ENCODE data around the gene ZSWIM3. TPM values are rescaled to one million over a fixed set of nuclear protein-coding genes. Genes with fewer than 3 reads are reported as not detected.

The ZSWIM3 gene
- total and polyA plus RNA-seq, 2 donors: 4.4 to 8.0 TPM

DNA sequence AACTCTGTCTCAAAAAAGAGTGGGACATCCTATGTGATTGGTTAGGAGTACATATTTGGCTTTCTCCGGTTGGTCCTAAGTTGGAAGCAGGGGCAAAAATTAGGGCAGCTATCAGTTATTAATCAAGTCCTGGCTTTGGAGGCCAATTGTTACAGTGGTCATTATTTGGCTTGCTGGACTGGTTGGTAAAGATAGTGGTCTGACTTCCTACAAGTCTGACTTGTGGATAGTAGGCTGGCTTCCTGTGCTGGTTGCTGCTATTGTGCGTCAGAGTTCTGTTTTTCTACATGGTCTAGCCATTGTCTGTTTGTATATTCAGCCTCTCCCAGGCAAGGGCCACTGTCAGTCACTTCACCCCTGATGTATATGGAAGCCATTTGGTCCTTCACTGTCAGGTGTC lies 7.2 kb upstream of the ZSWIM3 start:
- no peak for DNase-seq (ENCODE audit: low read depth in 6 of 9, low spot score in 9 of 9)
- H3K4me1 ChIP-seq (ENCODE audit: control insufficient read depth in 2 of 2, insufficient read depth in 2 of 2, low read length in 2 of 2): peaks cover 0 to 4% of the 10 kb centered on the region in 2 donors
- peaks cover 36 to 50% of the 10 kb centered on the region in 2 donors for H3K36me3 ChIP-seq (ENCODE audit: control insufficient read depth in 2 of 2, insufficient read depth in 2 of 2, low read length in 1 of 2)
- no peaks in the 10 kb centered on the region for H3K27me3 ChIP-seq (ENCODE audit: control insufficient read depth in 2 of 2, insufficient read depth in 1 of 2, low read length in 1 of 2)
- H3K4me3 ChIP-seq (ENCODE audit: low read length in 2 of 2): no peak overlapping the region
- H3K27ac ChIP-seq (ENCODE audit: low read depth in 1 of 2, low read length in 1 of 2): no peak overlapping the region
- 99% methylated on average over 2 of the region's 2 CpGs for WGBS
- H3K9me3 ChIP-seq (ENCODE audit: control insufficient read depth in 2 of 2, insufficient read depth in 1 of 2, low read length in 1 of 2): no peaks in the 10 kb centered on the region

DNA sequence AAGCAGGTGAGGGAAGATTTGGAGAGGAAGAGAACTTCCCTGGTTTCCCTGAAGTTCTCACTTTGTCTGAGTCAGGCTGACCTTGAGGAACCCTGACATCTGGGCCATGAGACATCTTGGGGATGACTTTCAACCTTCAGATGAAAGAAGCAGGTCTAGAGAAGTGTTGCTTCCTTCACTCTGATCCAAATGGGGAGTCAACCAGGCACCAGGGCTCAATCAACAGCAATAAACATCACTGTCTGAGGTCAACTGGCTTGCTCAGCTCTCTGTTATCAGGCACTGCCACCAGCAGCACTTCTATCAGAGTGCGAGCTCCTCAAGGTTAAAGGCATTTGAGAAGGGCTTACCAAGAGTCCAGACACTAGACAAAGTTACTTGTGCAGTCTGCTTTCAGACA lies 6.5 kb upstream of the ZSWIM3 start:
- H3K27ac ChIP-seq (ENCODE audit: low read depth in 1 of 2, low read length in 1 of 2): no peak overlapping the region
- H3K27me3 ChIP-seq (ENCODE audit: control insufficient read depth in 2 of 2, insufficient read depth in 1 of 2, low read length in 1 of 2): no peaks in the 10 kb centered on the region
- 99% methylated on average over 1 of the region's 1 CpG for WGBS
- H3K9me3 ChIP-seq (ENCODE audit: control insufficient read depth in 2 of 2, insufficient read depth in 1 of 2, low read length in 1 of 2): no peaks in the 10 kb centered on the region
- H3K36me3 ChIP-seq (ENCODE audit: control insufficient read depth in 2 of 2, insufficient read depth in 2 of 2, low read length in 1 of 2): peaks cover 29 to 45% of the 10 kb centered on the region in 2 donors
- no peak for DNase-seq (ENCODE audit: low read depth in 6 of 9, low spot score in 9 of 9)
- H3K4me1 ChIP-seq (ENCODE audit: control insufficient read depth in 2 of 2, insufficient read depth in 2 of 2, low read length in 2 of 2): peaks cover 3 to 8% of the 10 kb centered on the region in 2 donors
- no peak overlapping the region for H3K4me3 ChIP-seq (ENCODE audit: low read length in 2 of 2)

DNA sequence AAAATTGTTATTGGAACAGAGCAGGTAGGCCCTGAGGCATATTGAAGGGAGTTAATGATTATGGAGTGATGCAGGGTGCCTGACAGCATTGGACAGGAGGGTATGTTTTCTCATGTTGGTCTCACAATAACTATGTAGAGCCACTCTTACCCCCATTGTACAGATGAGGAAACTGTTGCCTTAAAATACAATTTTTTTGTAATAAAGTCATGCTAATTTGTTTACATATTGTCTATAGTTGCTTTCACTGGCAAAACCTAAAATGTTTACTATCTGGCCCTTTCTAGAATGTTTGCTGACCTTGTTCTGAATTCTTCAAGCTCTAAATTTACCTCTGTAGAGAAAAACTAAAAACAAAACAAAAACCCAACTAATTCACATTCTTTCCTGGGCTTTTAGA lies 5.9 kb upstream of the ZSWIM3 start:
- Histone ChIP-seq H3K27ac (ENCODE audit: low read depth in 1 of 2, low read length in 1 of 2) (no peak overlapping the region), H3K36me3 (ENCODE audit: control insufficient read depth in 2 of 2, insufficient read depth in 2 of 2, low read length in 1 of 2) (peaks cover 23 to 39% of the 10 kb centered on the region in 2 donors), H3K27me3 (ENCODE audit: control insufficient read depth in 2 of 2, insufficient read depth in 1 of 2, low read length in 1 of 2) (no peaks in the 10 kb centered on the region), H3K9me3 (ENCODE audit: control insufficient read depth in 2 of 2, insufficient read depth in 1 of 2, low read length in 1 of 2) (no peaks in the 10 kb centered on the region), H3K4me3 (ENCODE audit: low read length in 2 of 2) (no peak overlapping the region), H3K4me1 (ENCODE audit: control insufficient read depth in 2 of 2, insufficient read depth in 2 of 2, low read length in 2 of 2) (peaks cover 9 to 13% of the 10 kb centered on the region in 2 donors)
- DNase-seq (ENCODE audit: low read depth in 6 of 9, low spot score in 9 of 9): no peak

DNA sequence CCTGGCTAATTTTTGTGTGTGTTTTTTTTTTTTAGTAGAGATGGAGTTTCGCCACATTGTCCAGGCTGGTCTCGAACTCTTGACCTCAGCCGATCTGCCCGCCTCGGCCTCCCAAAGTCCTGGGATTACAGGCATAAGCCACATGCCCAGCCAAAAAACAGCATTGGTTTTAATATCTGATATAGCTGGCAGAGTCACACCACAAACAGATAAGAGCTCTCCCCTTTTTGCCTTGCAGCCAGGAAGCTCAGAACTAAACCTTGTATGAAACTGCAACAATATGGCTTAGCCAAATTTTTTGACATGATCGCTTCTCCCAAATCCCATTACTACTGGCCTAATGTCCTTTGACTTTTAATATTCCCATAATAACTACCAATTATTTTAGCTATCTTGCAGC lies 5.1 kb upstream of the ZSWIM3 start:
- no peaks in the 10 kb centered on the region for H3K27me3 ChIP-seq (ENCODE audit: control insufficient read depth in 2 of 2, insufficient read depth in 1 of 2, low read length in 1 of 2)
- peaks cover 17 to 33% of the 10 kb centered on the region in 2 donors for H3K36me3 ChIP-seq (ENCODE audit: control insufficient read depth in 2 of 2, insufficient read depth in 2 of 2, low read length in 1 of 2)

DNA sequence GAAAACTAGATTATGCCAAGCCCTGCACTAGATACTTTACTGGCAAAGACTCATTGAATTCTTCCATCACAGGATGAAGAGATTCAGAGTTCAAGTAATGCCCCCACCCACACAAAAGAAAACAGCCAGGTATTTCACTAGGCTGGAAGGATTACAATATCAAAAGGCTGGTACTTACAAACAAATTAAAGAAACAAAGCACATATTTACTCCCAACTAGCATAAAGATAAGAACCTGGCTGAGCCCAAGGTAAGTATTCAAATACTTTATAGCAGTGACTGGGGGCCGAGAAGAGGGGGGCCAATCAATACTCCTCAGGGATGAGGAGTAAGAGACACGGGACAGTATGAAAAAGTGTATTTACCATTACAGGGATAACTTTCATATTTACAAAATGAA lies 3.9 kb upstream of the ZSWIM3 start:
- H3K4me1 ChIP-seq (ENCODE audit: control insufficient read depth in 2 of 2, insufficient read depth in 2 of 2, low read length in 2 of 2): peaks cover 16 to 22% of the 10 kb centered on the region in 2 donors
- no peak overlapping the region for H3K27ac ChIP-seq (ENCODE audit: low read depth in 1 of 2, low read length in 1 of 2)
- no peaks in the 10 kb centered on the region for H3K27me3 ChIP-seq (ENCODE audit: control insufficient read depth in 2 of 2, insufficient read depth in 1 of 2, low read length in 1 of 2)
- DNase-seq (ENCODE audit: low read depth in 6 of 9, low spot score in 9 of 9): no peak
- H3K4me3 ChIP-seq (ENCODE audit: low read length in 2 of 2): no peak overlapping the region
- H3K36me3 ChIP-seq (ENCODE audit: control insufficient read depth in 2 of 2, insufficient read depth in 2 of 2, low read length in 1 of 2): peaks cover 14 to 22% of the 10 kb centered on the region in 2 donors
- H3K9me3 ChIP-seq (ENCODE audit: control insufficient read depth in 2 of 2, insufficient read depth in 1 of 2, low read length in 1 of 2): no peaks in the 10 kb centered on the region
- WGBS: 98% methylated on average over 2 of the region's 2 CpGs

More for the DNA sequence above, 5.1 kb upstream of the ZSWIM3 start:
- no peak for DNase-seq (ENCODE audit: low read depth in 6 of 9, low spot score in 9 of 9)
- peaks cover 10 to 15% of the 10 kb centered on the region in 2 donors for H3K4me1 ChIP-seq (ENCODE audit: control insufficient read depth in 2 of 2, insufficient read depth in 2 of 2, low read length in 2 of 2)
- 99% methylated on average over 6 of the region's 6 CpGs for WGBS
- no peaks in the 10 kb centered on the region for H3K9me3 ChIP-seq (ENCODE audit: control insufficient read depth in 2 of 2, insufficient read depth in 1 of 2, low read length in 1 of 2)
- no peak overlapping the region for H3K27ac ChIP-seq (ENCODE audit: low read depth in 1 of 2, low read length in 1 of 2)
- no peak overlapping the region for H3K4me3 ChIP-seq (ENCODE audit: low read length in 2 of 2)

DNA sequence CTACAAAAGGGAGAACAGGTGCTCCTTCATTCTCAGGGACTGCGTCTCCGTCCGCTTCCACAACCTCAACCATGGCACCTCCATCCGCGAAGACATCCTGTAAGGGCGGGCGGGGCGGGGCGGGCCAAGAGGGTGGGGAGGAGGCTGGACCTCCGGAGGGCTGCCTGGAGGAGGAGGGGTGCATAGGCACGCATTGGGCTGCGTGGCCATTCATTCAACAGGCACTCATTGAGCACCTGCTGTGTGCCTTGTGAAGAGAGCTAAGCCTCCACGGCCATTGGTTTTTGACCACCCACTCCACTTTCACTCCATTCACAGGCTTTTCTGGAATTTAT lies 435 bp downstream of the ZSWIM3 start:
- Histone ChIP-seq H3K27me3 (ENCODE audit: control insufficient read depth in 2 of 2, insufficient read depth in 1 of 2, low read length in 1 of 2) (no peaks in the 10 kb centered on the region), H3K9me3 (ENCODE audit: control insufficient read depth in 2 of 2, insufficient read depth in 1 of 2, low read length in 1 of 2) (no peaks in the 10 kb centered on the region), H3K36me3 (ENCODE audit: control insufficient read depth in 2 of 2, insufficient read depth in 2 of 2, low read length in 1 of 2) (peaks cover 4 to 5% of the 10 kb centered on the region in 2 donors), H3K27ac (ENCODE audit: low read depth in 1 of 2, low read length in 1 of 2) (peak overlapping the region; percentile 88 to 95), H3K4me1 (ENCODE audit: control insufficient read depth in 2 of 2, insufficient read depth in 2 of 2, low read length in 2 of 2) (peaks cover 21 to 23% of the 10 kb centered on the region in 2 donors), H3K4me3 (ENCODE audit: low read length in 2 of 2) (peak overlapping the region; percentile 93 to 97)
- no peak for DNase-seq (ENCODE audit: low read depth in 6 of 9, low spot score in 9 of 9)
- 13% methylated on average over 13 of the region's 13 CpGs for WGBS

DNA sequence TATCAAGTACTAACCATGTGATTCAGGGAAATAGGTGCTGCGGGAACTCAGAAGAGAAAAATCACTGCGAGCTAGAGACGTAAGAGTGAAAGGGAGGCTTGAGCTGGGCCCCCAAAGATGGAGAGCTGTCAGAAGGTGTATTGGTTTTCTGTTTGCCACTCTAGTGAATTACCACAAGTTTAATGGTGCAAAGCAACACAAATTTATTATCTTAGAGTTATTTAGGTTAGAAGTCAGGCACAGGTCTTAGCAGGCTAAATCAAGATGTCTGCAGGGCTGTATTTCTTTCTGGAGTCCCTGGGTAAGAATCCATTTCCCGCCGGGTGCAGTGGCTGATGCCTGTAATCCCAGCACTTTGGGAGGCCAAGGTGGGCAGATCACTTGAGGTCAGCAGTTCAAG lies 2.5 kb downstream of the ZSWIM3 start:
- H3K27ac ChIP-seq (ENCODE audit: low read depth in 1 of 2, low read length in 1 of 2): no peak overlapping the region
- no peaks in the 10 kb centered on the region for H3K9me3 ChIP-seq (ENCODE audit: control insufficient read depth in 2 of 2, insufficient read depth in 1 of 2, low read length in 1 of 2)
- peaks cover 19 to 21% of the 10 kb centered on the region in 2 donors for H3K4me1 ChIP-seq (ENCODE audit: control insufficient read depth in 2 of 2, insufficient read depth in 2 of 2, low read length in 2 of 2)
- 98% methylated on average over 5 of the region's 5 CpGs for WGBS
- DNase-seq (ENCODE audit: low read depth in 6 of 9, low spot score in 9 of 9): no peak
- no peak overlapping the region for H3K4me3 ChIP-seq (ENCODE audit: low read length in 2 of 2)
- H3K27me3 ChIP-seq (ENCODE audit: control insufficient read depth in 2 of 2, insufficient read depth in 1 of 2, low read length in 1 of 2): no peaks in the 10 kb centered on the region
- H3K36me3 ChIP-seq (ENCODE audit: control insufficient read depth in 2 of 2, insufficient read depth in 2 of 2, low read length in 1 of 2): peaks cover under 1 to 2% of the 10 kb centered on the region in 2 donors

DNA sequence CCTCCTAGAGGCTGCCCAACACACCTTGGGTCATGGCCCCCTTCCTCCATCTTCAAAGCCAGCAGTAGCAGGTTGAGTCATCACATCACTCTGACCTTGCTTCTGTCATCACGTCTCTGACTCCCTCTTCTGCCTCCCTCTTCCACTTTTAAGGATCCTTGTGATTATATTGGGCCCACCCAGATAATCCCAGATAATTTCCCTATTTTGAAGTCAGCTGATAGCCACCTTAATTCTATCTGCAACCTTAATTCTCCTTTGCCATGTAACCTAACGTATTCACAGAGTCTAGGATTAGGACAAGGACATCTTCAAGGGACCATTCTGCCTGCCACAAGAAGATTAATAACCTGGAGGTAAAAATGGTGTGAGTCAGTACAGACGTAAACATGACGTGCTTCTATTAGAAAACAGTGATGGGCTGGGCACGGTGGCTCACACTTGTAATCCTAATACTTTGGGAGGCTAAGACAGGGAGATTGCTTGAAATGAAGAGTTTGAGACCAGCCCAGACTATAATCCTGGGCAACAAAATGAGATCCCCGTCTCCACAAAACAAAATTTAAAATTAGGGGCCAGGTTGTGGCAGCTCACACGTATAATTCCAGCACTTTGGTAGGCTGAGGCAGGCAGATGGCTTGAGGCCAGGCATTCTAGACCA lies 3.3 kb downstream of the ZSWIM3 start:
- Histone ChIP-seq H3K27ac (ENCODE audit: low read depth in 1 of 2, low read length in 1 of 2) (no peak overlapping the region), H3K4me3 (ENCODE audit: low read length in 2 of 2) (no peak overlapping the region), H3K27me3 (ENCODE audit: control insufficient read depth in 2 of 2, insufficient read depth in 1 of 2, low read length in 1 of 2) (no peaks in the 10 kb centered on the region), H3K36me3 (ENCODE audit: control insufficient read depth in 2 of 2, insufficient read depth in 2 of 2, low read length in 1 of 2) (no peaks in the 10 kb centered on the region), H3K4me1 (ENCODE audit: control insufficient read depth in 2 of 2, insufficient read depth in 2 of 2, low read length in 2 of 2) (peaks cover 18 to 20% of the 10 kb centered on the region in 2 donors), H3K9me3 (ENCODE audit: control insufficient read depth in 2 of 2, insufficient read depth in 1 of 2, low read length in 1 of 2) (no peaks in the 10 kb centered on the region)
- 90% methylated on average over 7 of the region's 7 CpGs for WGBS
- no peak for DNase-seq (ENCODE audit: low read depth in 6 of 9, low spot score in 9 of 9)

DNA sequence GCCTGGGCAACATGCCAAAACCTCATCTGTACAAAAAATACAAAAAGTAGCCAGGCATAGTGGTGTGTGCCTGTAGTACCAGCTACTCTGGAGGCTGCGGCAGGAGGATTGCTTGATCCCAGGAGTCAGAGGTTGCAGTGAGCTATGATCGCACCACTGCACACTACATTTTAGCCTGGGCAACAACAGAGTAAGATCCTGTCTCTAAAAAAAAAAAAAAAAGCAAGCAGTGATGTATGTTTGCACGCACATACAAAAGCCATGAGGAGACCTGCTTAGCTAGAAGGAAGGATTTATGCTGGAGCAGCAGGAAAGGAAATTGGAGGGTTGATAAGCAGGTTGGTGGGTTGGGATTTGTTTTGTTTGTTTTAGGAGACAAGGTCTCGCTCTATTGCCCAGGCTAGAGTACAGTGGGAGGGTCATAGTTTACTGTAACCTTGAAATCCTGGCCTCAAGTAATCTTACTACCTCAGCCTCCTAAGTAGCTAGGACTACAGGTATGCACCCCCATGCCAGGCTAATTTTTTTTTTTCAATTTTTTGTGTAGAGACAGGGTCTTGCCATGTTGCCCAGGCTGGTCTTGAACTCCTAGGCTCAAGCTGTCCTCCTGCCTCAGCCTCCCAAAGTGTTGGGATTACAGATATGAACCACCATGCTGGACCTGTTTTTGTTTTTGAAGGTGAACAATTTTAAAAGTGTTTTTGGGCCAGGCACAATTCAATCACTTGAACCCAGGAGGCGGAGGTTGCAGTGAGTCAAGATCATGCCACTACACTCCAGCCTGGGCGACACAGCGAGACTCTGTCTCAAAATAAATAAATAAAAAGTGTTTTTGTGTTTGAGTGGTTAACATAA lies 4.0 kb downstream of the ZSWIM3 start:
- no peak for DNase-seq (ENCODE audit: low read depth in 6 of 9, low spot score in 9 of 9)
- no peak overlapping the region for H3K27ac ChIP-seq (ENCODE audit: low read depth in 1 of 2, low read length in 1 of 2)

More for the DNA sequence above, 4.0 kb downstream of the ZSWIM3 start:
- H3K36me3 ChIP-seq (ENCODE audit: control insufficient read depth in 2 of 2, insufficient read depth in 2 of 2, low read length in 1 of 2): no peaks in the 10 kb centered on the region
- peaks cover 10 to 13% of the 10 kb centered on the region in 2 donors for H3K4me1 ChIP-seq (ENCODE audit: control insufficient read depth in 2 of 2, insufficient read depth in 2 of 2, low read length in 2 of 2)
- H3K4me3 ChIP-seq (ENCODE audit: low read length in 2 of 2): no peak overlapping the region
- WGBS: 97% methylated on average over 7 of the region's 7 CpGs
- no peaks in the 10 kb centered on the region for H3K9me3 ChIP-seq (ENCODE audit: control insufficient read depth in 2 of 2, insufficient read depth in 1 of 2, low read length in 1 of 2)
- H3K27me3 ChIP-seq (ENCODE audit: control insufficient read depth in 2 of 2, insufficient read depth in 1 of 2, low read length in 1 of 2): no peaks in the 10 kb centered on the region

Data from thymus (tissue), 11 donors.